K562 (cell line): ENCODE results near the gene RNF223. TPM values are rescaled to one million over a fixed set of nuclear protein-coding genes. Genes with fewer than 3 reads are reported as not detected.

ENCODE experiments used
- ATAC-seq: fragments of 200-7000 bp; cut with Tn5 transposase; 3 replicates; pipeline ENCODE4 v1.9.1; 2020; ENCODE audit warnings: moderate library complexity
- BruUV-seq: library from RNA; stranded (reverse); fragments of 400-500 nt; replicated peaks from 2 replicates; lab custom pipeline; 2021; lab: Mats Ljungman, UMichigan
- CTCF ChIA-PET: fragments of 300-600 bp; formaldehyde crosslinking; extraction: SDS; loops from one replicate; lab custom pipeline; 2021; ENCODE audit warnings: low intra/inter-chr PET ratio; lab: Yijun Ruan, JAX
- POLR2A ChIA-PET: fragments of 300-600, 350-650 bp; sonication (Branson Sonifier 250); formaldehyde crosslinking; extraction: SDS; loops from one replicate; lab custom pipeline; 2021; ENCODE audit warnings: antibody characterized with exemption, inconsistent platforms; lab: Yijun Ruan, JAX
- DNase-seq, 4 experiments: peaks; one replicate each; pipeline versions ENCODE4 v3.0.0 to v3.0.0-alpha.2; 2011 to 2018; ENCODE audit warnings: low spot score in 3 of 4, mixed read lengths in 3 of 4; ENCODE audit errors: extremely low read depth in 1 of 4
- FAIRE-seq: peaks from 2 replicates; lab custom pipeline; 2011; peaks lifted over from hg19 to GRCh38; lab: Jason Lieb, UNC
- H2AFZ ChIP-seq: 2 replicates; pipeline ENCODE4 v1.6.0; 2011; ENCODE audit warnings: low read depth, low read length, control low read depth, inconsistent platforms
- H3K27ac ChIP-seq: fragments of 200-600 bp; 3 replicates; pipeline ENCODE4 v1.8.0; 2011; ENCODE audit warnings: low read depth, mild to moderate bottlenecking, control low read depth, inconsistent platforms, low read length, moderate library complexity, mixed read lengths; ENCODE audit errors: extremely low read depth
- H3K27me3 ChIP-seq, 2 experiments: fragments of 300-600 bp in 1 of 2; 2 replicates in 1 of 2; 3 replicates in 1 of 2; pipeline versions ENCODE4 v1.6.0 to v1.8.0; 2011; ENCODE audit warnings: inconsistent platforms in 2 of 2, low read length in 2 of 2, mild to moderate bottlenecking in 1 of 2, mixed read lengths in 1 of 2, moderate library complexity in 1 of 2; ENCODE audit not compliant: control insufficient read depth in 2 of 2, insufficient read depth in 2 of 2
- H3K36me3 ChIP-seq: fragments of 300-600 bp; 3 replicates; pipeline ENCODE4 v1.8.0; 2011; ENCODE audit warnings: mild to moderate bottlenecking, low read length, inconsistent platforms; ENCODE audit not compliant: control insufficient read depth, insufficient read depth
- H3K4me1 ChIP-seq, 2 experiments: fragments of 200-600 bp in 1 of 2; replicated peaks in 1 of 2; 2 replicates in 1 of 2; 3 replicates in 1 of 2; pipeline versions ENCODE4 v1.5.1 to v1.8.0; 2011; ENCODE audit warnings: inconsistent platforms in 2 of 2, low read length in 2 of 2, mild to moderate bottlenecking in 1 of 2, mixed read lengths in 1 of 2, moderate library complexity in 1 of 2; ENCODE audit not compliant: control insufficient read depth in 2 of 2, insufficient read depth in 2 of 2
- H3K4me2 ChIP-seq: 2 replicates; pipeline ENCODE4 v1.6.1; 2011; ENCODE audit warnings: low read length, control low read depth, inconsistent platforms, mixed read lengths; ENCODE audit not compliant: insufficient read depth
- H3K4me3 ChIP-seq: fragments of 200-600 bp; sonication (generic), shearing (Covaris generic); 2 replicates; pipeline ENCODE4 v1.5.1; 2016; ENCODE audit warnings: control low read depth, inconsistent platforms
- H3K79me2 ChIP-seq: fragments of 200-600 bp; 3 replicates; pipeline ENCODE4 v1.8.0; 2011; ENCODE audit warnings: low read length, inconsistent platforms; ENCODE audit not compliant: control insufficient read depth, insufficient read depth
- H3K9ac ChIP-seq, 2 experiments: 2 replicates each; pipeline versions ENCODE4 v1.6.0 to v1.6.1; 2011; ENCODE audit warnings: low read depth in 2 of 2, low read length in 2 of 2, control low read depth in 1 of 2, inconsistent platforms in 1 of 2, mild to moderate bottlenecking in 1 of 2, mixed read lengths in 1 of 2; ENCODE audit not compliant: insufficient read depth in 1 of 2
- H3K9me1 ChIP-seq: one replicate; pipeline ENCODE4 v1.6.0; 2011; ENCODE audit warnings: inconsistent platforms, mild to moderate bottlenecking, low read length, moderate library complexity; ENCODE audit not compliant: control insufficient read depth, insufficient read depth
- H3K9me3 ChIP-seq: replicated peaks from 2 replicates; pipeline ENCODE4 v1.5.1; 2011; ENCODE audit warnings: low read depth, low read length, inconsistent platforms; ENCODE audit not compliant: control insufficient read depth, insufficient read depth
- H4K20me1 ChIP-seq: replicated peaks from 2 replicates; pipeline ENCODE4 v1.6.1; 2011; ENCODE audit warnings: low read length, inconsistent platforms, mixed read lengths; ENCODE audit not compliant: control insufficient read depth, insufficient read depth
- DIDO1 ChIP-seq: fragments of 450-650 bp; IDR thresholded peaks from 2 replicates; pipeline ENCODE4 v1.6.1; 2016; ENCODE audit warnings: low read depth, missing biosample characterization, missing genetic modification characterization
- ELF1 ChIP-seq: fragments of 200-800 bp; sonication (Bioruptor generic); IDR thresholded peaks from 2 replicates; pipeline ENCODE4 v1.6.1; 2016; ENCODE audit warnings: missing genetic modification characterization, missing compliant biosample characterization
- HNRNPL ChIP-seq: fragments of 200-400 bp; formaldehyde crosslinking; IDR thresholded peaks from 2 replicates; pipeline ENCODE4 v1.6.1; 2017; ENCODE audit warnings: low read depth, mild to moderate bottlenecking, low read length
- RBFOX2 ChIP-seq: fragments of 200-400 bp; formaldehyde crosslinking; IDR thresholded peaks from 2 replicates; pipeline ENCODE4 v1.6.1; 2017; ENCODE audit warnings: low read depth, mild to moderate bottlenecking, low read length, moderate library complexity
- WGBS: fragments of 100-300 bp; shearing (Covaris generic); methylation state at CpG from one replicate; pipeline ENCODE4 v1.1.6; 2016; ENCODE audit warnings: low coverage, mixed read lengths; ENCODE audit not compliant: insufficient coverage; ENCODE audit errors: missing lambda C conversion rate; 5-methylcytosine and 5-hydroxymethylcytosine counted together
- in situ Hi-C: fragments of 300-500 bp; cut with MboI; formaldehyde crosslinking; loops from 4 replicates; pipeline ENCODE4 v1.15.0; 2018; ENCODE audit warnings: inconsistent platforms, mixed read lengths
- intact Hi-C: fragments of 100-400 bp; cut with micrococcal nuclease; formaldehyde crosslinking; loops from 2 replicates; pipeline ENCODE4 v1.14.2; 2022
- polyA plus RNA-seq, 8 experiments: library from polyadenylated mRNA; depleted of rRNA in 4 of 8; stranded (reverse) in 5 of 8; unstranded in 3 of 8; fragments of >200 nt; fragmentation: Nextera tagmentation in 2 of 8; fragmentation: Illumina TruSeq in 1 of 8; extraction: Ambion mirVana in 2 of 8; extraction: Trizol in 1 of 8; gene quantifications; 2 replicates each; pipeline versions ENCODE4 v1.2.1 to v1.2.3, GENCODE V29; 2011 to 2014; ENCODE audit warnings: inconsistent platforms in 1 of 8, missing spikeins in 1 of 8
- total RNA-seq, 7 experiments: library from RNA; depleted of rRNA in 6 of 7; stranded (reverse); fragments of >200 nt in 6 of 7; fragmentation: Illumina TruSeq in 2 of 7; extraction: Trizol in 2 of 7; gene quantifications; 2 replicates each; pipeline versions ENCODE4 v1.2.1 to v1.2.3, GENCODE V29; 2011 to 2021; ENCODE audit warnings: low replicate concordance in 1 of 7
- TF ChIP-seq, protein P1 (sequence below): fragments of 250-450 bp; sonication (Bioruptor Pico); IDR thresholded peaks from 2 replicates; pipeline ENCODE4 v1.4.0; 2020; ENCODE audit warnings: mild to moderate bottlenecking, moderate library complexity

RNF223 gene
- total and polyA plus RNA-seq, 9 of the 15 experiments (the other 6 are each of a cell fraction or from before 2014, with no cell fraction given) = 0.04 to 0.32 TPM; not detected in 7

DNA sequence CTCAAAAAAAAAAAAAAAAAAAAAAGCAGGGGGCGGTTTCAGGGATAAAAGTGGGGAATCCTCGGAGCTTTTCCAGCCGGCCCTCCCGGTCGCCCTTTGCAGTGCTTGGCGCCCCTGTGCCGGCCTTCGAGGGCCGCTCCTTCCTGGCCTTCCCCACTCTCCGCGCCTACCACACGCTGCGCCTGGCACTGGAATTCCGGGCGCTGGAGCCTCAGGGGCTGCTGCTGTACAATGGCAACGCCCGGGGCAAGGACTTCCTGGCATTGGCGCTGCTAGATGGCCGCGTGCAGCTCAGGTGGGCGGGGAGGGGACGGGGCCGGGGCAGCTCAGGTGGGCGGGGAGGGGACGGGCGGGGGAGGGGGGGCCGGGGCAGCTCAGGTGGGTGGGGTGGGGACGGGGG, 25.3 kb downstream of the RNF223 start:
- Histone ChIP-seq H3K9me3 (no peaks in the 10 kb centered on the region), H4K20me1 (no peaks in the 10 kb centered on the region), H3K36me3 (peaks cover 86% of the 10 kb centered on the region), H3K9me1 (no peaks in the 10 kb centered on the region), H2AFZ (no peak overlapping the region), H3K79me2 (no peaks in the 10 kb centered on the region), H3K4me1 (peaks cover 0 to 34% of the 10 kb centered on the region in 2 experiments; a peak in 2 of 5 replicates), H3K4me2 (no peak overlapping the region), H3K27me3 (no peaks in the 10 kb centered on the region), H3K4me3 (no peak overlapping the region), H3K9ac (no peak overlapping the region), H3K27ac (no peak overlapping the region)
- WGBS = 100% methylated on average over 3 of the region's 28 CpGs
- intact Hi-C loops (no loop called here), in situ Hi-C loops (no loop called here)
- DNase-seq = no peak
- POLR2A ChIA-PET = no interaction called here
- no TSS peak for BruUV-seq
- TF ChIP-seq RBFOX2 (0 out of 2 replicates have a peak, but pooled peaks have one; percentile 8), HNRNPL (no peak)
- CTCF ChIA-PET = no interaction called here
- FAIRE-seq = no peak
- ATAC-seq = no peak

DNA sequence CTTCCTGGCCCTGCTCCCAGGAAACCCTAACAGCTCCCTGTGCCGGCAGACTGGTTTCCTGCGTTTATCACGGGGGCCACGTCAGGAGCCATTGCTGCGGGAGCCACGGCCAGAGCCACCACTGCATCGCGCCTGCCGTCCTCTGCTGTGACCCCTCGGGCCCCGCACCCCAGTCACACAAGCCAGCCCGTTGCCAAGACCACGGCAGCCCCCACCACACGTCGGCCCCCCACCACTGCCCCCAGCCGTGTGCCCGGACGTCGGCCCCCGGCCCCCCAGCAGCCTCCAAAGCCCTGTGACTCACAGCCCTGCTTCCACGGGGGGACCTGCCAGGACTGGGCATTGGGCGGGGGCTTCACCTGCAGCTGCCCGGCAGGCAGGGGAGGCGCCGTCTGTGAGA, 26.1 kb downstream of the RNF223 start:
- intact Hi-C loops = no loop called here
- Histone ChIP-seq H3K36me3 (peaks cover 86% of the 10 kb centered on the region), H3K27me3 (no peaks in the 10 kb centered on the region), H3K4me1 (peaks cover 0 to 37% of the 10 kb centered on the region in 2 experiments; a peak in 2 of 5 replicates), H3K4me2 (no peak overlapping the region), H3K79me2 (no peaks in the 10 kb centered on the region), H3K9me1 (no peaks in the 10 kb centered on the region), H3K9me3 (no peaks in the 10 kb centered on the region), H2AFZ (no peak overlapping the region), H3K4me3 (no peak overlapping the region), H3K27ac (no peak overlapping the region), H3K9ac (no peak overlapping the region), H4K20me1 (no peaks in the 10 kb centered on the region)
- 95% methylated on average over 9 of the region's 25 CpGs for WGBS
- ATAC-seq = no peak
- no peak for FAIRE-seq
- no TSS peak for BruUV-seq
- no peak for DNase-seq
- ChIA-PET POLR2A (interaction anchor here (0.6 kb wide), 1 partner anchor 90 kb away, joined by 3 read pairs; no protein-coding TSS in a partner anchor), CTCF (no interaction called here)
- in situ Hi-C loops = no loop called here
- TF ChIP-seq ELF1 (tag) (no peak), DIDO1 (tag) (no peak)
- TF ChIP-seq, protein P1, sequence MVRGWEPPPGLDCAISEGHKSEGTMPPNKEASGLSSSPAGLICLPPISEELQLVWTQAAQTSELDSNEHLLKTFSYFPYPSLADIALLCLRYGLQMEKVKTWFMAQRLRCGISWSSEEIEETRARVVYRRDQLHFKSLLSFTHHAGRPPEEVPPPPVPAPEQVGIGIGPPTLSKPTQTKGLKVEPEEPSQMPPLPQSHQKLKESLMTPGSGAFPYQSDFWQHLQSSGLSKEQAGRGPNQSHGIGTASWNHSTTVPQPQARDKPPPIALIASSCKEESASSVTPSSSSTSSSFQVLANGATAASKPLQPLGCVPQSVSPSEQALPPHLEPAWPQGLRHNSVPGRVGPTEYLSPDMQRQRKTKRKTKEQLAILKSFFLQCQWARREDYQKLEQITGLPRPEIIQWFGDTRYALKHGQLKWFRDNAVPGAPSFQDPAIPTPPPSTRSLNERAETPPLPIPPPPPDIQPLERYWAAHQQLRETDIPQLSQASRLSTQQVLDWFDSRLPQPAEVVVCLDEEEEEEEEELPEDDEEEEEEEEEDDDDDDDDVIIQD (CRISPR knock-in tag) = no peak
